ENCODE measurements around the gene CCL2. TPM values are rescaled to one million over a fixed set of nuclear protein-coding genes. Genes with fewer than 3 reads are reported as not detected.

The CCL2 gene
- total RNA-seq, 1 experiment from 2014 or later = 3.9 TPM

- Histone ChIP-seq H3K4me1 (ENCODE audit: insufficient read depth, low read length, poor library complexity, severe bottlenecking) (no peaks in the 10 kb centered on the region), H3K9me3 (ENCODE audit: low read depth, low read length, poor library complexity, severe bottlenecking) (no peaks in the 10 kb centered on the region), H3K27ac (ENCODE audit: low read depth, low read length, poor library complexity, severe bottlenecking) (no peak overlapping the region), H3K4me3 (ENCODE audit: low read depth, low read length, poor library complexity, severe bottlenecking) (no peak overlapping the region), H3K36me3 (ENCODE audit: insufficient read depth, low read length, poor library complexity, severe bottlenecking) (no peaks in the 10 kb centered on the region), H3K27me3 (replicated peaks; ENCODE audit: insufficient read depth, low read depth, low read length, poor library complexity) (no peaks in the 10 kb centered on the region)
- intact Hi-C loops (cut with micrococcal nuclease; ENCODE audit: unreplicated experiment) = no loop called here
- no peak for DNase-seq (ENCODE audit: low spot score)
- POLR2A ChIA-PET (ENCODE audit: low non-redundant PET) = no interaction called here
- CTCF ChIA-PET = no interaction called here
- TF ChIP-seq EZH2 (IDR thresholded peaks at IDR 0.05; ENCODE audit: borderline replicate concordance, low read depth, low read length, poor library complexity, severe bottlenecking) (no peak), CTCF (conservative IDR thresholded peaks at IDR 0.05; ENCODE audit: low read depth, low read length) (no peak)
- no TSS peak for BruUV-seq (replicated peaks)
Observed at GRCh38 chr17:34207572-34207971, 47.5 kb upstream of the CCL2 start.

- Histone ChIP-seq H3K27ac (ENCODE audit: low read depth, low read length, poor library complexity, severe bottlenecking) (no peak overlapping the region), H3K4me3 (ENCODE audit: low read depth, low read length, poor library complexity, severe bottlenecking) (no peak overlapping the region), H3K9me3 (ENCODE audit: low read depth, low read length, poor library complexity, severe bottlenecking) (no peaks in the 10 kb centered on the region), H3K27me3 (replicated peaks; ENCODE audit: insufficient read depth, low read depth, low read length, poor library complexity) (no peaks in the 10 kb centered on the region), H3K4me1 (ENCODE audit: insufficient read depth, low read length, poor library complexity, severe bottlenecking) (no peaks in the 10 kb centered on the region), H3K36me3 (ENCODE audit: insufficient read depth, low read length, poor library complexity, severe bottlenecking) (no peaks in the 10 kb centered on the region)
- intact Hi-C loops (cut with micrococcal nuclease; ENCODE audit: unreplicated experiment) = no loop called here
- TF ChIP-seq EZH2 (IDR thresholded peaks at IDR 0.05; ENCODE audit: borderline replicate concordance, low read depth, low read length, poor library complexity, severe bottlenecking) = no peak
- no peak for TF ChIP-seq CTCF (conservative IDR thresholded peaks at IDR 0.05; ENCODE audit: low read depth, low read length)
- ChIA-PET CTCF (no interaction called here), POLR2A (ENCODE audit: low non-redundant PET) (no interaction called here)
- no peak for DNase-seq (ENCODE audit: low spot score)
- BruUV-seq (replicated peaks) = no TSS peak
Observed at GRCh38 chr17:34218748-34219147, 36.3 kb upstream of the CCL2 start.

GRCh38 chr17:34219405-34219804 is 35.7 kb upstream of the CCL2 start:
- TF ChIP-seq EZH2 (IDR thresholded peaks at IDR 0.05; ENCODE audit: borderline replicate concordance, low read depth, low read length, poor library complexity, severe bottlenecking) (no peak), CTCF (conservative IDR thresholded peaks at IDR 0.05; ENCODE audit: low read depth, low read length) (no peak)
- ChIA-PET POLR2A (ENCODE audit: low non-redundant PET) (no interaction called here), CTCF (no interaction called here)
- H3K36me3 ChIP-seq (ENCODE audit: insufficient read depth, low read length, poor library complexity, severe bottlenecking) = no peaks in the 10 kb centered on the region
- H3K4me1 ChIP-seq (ENCODE audit: insufficient read depth, low read length, poor library complexity, severe bottlenecking) = no peaks in the 10 kb centered on the region
- intact Hi-C loops (cut with micrococcal nuclease; ENCODE audit: unreplicated experiment) = no loop called here
- H3K27me3 ChIP-seq (replicated peaks; ENCODE audit: insufficient read depth, low read depth, low read length, poor library complexity) = no peaks in the 10 kb centered on the region
- no peak overlapping the region for H3K4me3 ChIP-seq (ENCODE audit: low read depth, low read length, poor library complexity, severe bottlenecking)
- no peak for DNase-seq (ENCODE audit: low spot score)
- H3K9me3 ChIP-seq (ENCODE audit: low read depth, low read length, poor library complexity, severe bottlenecking) = no peaks in the 10 kb centered on the region
- BruUV-seq (replicated peaks) = no TSS peak
- H3K27ac ChIP-seq (ENCODE audit: low read depth, low read length, poor library complexity, severe bottlenecking) = no peak overlapping the region
